Hematopoietic multipotent progenitor cell treated with erythropoietin and hydrocortisone succinate and interleukin-3 and kit ligand, for 4 days (in vitro differentiated cells): ENCODE data around the gene CDR2.
A peak's percentile ranks its signal among the peaks of the same experiment; 100 is the strongest.
"Not testable (repeated sequence)": the region's sequence is repeated elsewhere in the genome, so short reads cannot be mapped to it uniquely, and the experiment has no call there.

Experiments used
- DNase-seq: peaks from one replicate; pipeline ENCODE4 v3.0.0-alpha.2; 2015

CDR2 gene

GRCh38 chr16:22301423-22301822, 73.0 kb downstream of the CDR2 start:
- not testable (repeated sequence) for DNase-seq

GRCh38 chr16:22300427-22301071, 73.9 kb downstream of the CDR2 start:
- DNase-seq: peak; percentile 85

- DNase-seq: no peak
These were observed 75.4 kb downstream of the CDR2 start for GRCh38 chr16:22299036-22299435.

GRCh38 chr16:22297871-22298733, 76.3 kb downstream of the CDR2 start:
- DNase-seq: peak; percentile 96

GRCh38 chr16:22297114-22297870, 77.1 kb downstream of the CDR2 start, which contains the start of gene POLR3E:
POLR3E (plus strand) TSS chr16:22297409; CDS start chr16:22302969, 5,560 bp downstream.
- peak; percentile 99 for DNase-seq

GRCh38 chr16:22296225-22297113, 78.0 kb downstream of the CDR2 start:
- DNase-seq: peak; percentile 53
